ENCODE results near the gene TBC1D23.

DNA sequence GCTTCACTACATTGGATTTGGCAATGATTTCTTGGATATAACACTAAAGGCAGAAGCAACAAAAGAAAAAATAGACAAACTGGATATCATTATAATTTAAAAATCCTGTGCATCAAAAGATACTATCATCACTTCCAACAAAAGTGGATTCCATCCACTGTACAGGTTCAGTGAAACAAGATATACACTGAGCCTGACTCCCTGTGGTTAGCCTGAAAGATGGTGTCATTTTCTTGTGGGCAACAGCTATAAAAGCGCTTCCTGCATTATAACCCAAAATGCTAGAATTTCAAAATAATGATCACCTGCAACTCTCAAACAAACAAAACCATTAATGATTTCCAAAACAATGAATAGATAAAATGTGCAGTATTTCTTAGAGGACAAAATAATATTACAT is 39.6 kb upstream of the TBC1D23 start:
- TF ChIP-seq, protein P1, sequence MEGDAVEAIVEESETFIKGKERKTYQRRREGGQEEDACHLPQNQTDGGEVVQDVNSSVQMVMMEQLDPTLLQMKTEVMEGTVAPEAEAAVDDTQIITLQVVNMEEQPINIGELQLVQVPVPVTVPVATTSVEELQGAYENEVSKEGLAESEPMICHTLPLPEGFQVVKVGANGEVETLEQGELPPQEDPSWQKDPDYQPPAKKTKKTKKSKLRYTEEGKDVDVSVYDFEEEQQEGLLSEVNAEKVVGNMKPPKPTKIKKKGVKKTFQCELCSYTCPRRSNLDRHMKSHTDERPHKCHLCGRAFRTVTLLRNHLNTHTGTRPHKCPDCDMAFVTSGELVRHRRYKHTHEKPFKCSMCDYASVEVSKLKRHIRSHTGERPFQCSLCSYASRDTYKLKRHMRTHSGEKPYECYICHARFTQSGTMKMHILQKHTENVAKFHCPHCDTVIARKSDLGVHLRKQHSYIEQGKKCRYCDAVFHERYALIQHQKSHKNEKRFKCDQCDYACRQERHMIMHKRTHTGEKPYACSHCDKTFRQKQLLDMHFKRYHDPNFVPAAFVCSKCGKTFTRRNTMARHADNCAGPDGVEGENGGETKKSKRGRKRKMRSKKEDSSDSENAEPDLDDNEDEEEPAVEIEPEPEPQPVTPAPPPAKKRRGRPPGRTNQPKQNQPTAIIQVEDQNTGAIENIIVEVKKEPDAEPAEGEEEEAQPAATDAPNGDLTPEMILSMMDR (tag by site-specific recombination; IDR thresholded peaks at IDR 0.05): no peak
- TF ChIP-seq BCL11A (tag by site-specific recombination; IDR thresholded peaks at IDR 0.05; ENCODE audit: low read depth): no peak
- TF ChIP-seq, protein P2, sequence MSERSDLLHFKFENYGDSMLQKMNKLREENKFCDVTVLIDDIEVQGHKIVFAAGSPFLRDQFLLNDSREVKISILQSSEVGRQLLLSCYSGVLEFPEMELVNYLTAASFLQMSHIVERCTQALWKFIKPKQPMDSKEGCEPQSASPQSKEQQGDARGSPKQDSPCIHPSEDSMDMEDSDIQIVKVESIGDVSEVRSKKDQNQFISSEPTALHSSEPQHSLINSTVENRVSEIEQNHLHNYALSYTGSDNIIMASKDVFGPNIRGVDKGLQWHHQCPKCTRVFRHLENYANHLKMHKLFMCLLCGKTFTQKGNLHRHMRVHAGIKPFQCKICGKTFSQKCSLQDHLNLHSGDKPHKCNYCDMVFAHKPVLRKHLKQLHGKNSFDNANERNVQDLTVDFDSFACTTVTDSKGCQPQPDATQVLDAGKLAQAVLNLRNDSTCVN (tag by site-specific recombination; optimal IDR thresholded peaks at IDR 0.05): no peak
